ENCODE measurements around the gene CR1L. TPM values are rescaled to one million over a fixed set of nuclear protein-coding genes. Genes with fewer than 3 reads are reported as not detected.
"Not testable (repeated sequence)": the region's sequence is repeated elsewhere in the genome, so short reads cannot be mapped to it uniquely, and the experiment has no call there.

The CR1L gene
- not detected for total RNA-seq

GRCh38 chr1:207644852-207645634, at the start of gene CR1L:
TSS of gene CR1L (plus strand) at chr1:207645133. CDS start at chr1:207645234, 101 bp downstream.
- intact Hi-C loops (cut with micrococcal nuclease) = no loop called here
- no peak within 1 kb of the TSS for H3K27ac Mint-ChIP-seq
- H3K27me3 Mint-ChIP-seq (ENCODE audit: low read depth) = peaks cover 16% of the 10 kb centered on the region
- peak within 1 kb of the TSS; percentile 72 for H3K4me3 Mint-ChIP-seq
- CTCF ChIA-PET = no interaction called here
- DNase-seq = peak; percentile 85
- peaks cover 7% of the 10 kb centered on the region for H3K4me1 Mint-ChIP-seq (ENCODE audit: low read depth)
- no peaks in the 10 kb centered on the region for H3K9me3 Mint-ChIP-seq
- no peaks in the 10 kb centered on the region for H3K36me3 Mint-ChIP-seq (ENCODE audit: low read depth)

- Mint-ChIP-seq H3K4me3 (no peak overlapping the region), H3K27ac (no peak overlapping the region), H3K4me1 (ENCODE audit: low read depth) (no peaks in the 10 kb centered on the region), H3K36me3 (ENCODE audit: low read depth) (no peaks in the 10 kb centered on the region), H3K9me3 (no peaks in the 10 kb centered on the region), H3K27me3 (ENCODE audit: low read depth) (peaks cover 3% of the 10 kb centered on the region)
- intact Hi-C loops (cut with micrococcal nuclease) = no loop called here
- DNase-seq = no peak
- CTCF ChIA-PET = interaction anchor here (1.6 kb wide), 1 partner anchor 16 kb away, joined by 4 read pairs; no protein-coding TSS in a partner anchor
Measured at GRCh38 chr1:207603777-207604176, 41.2 kb upstream of the CR1L start.

GRCh38 chr1:207605444-207606361, 39.2 kb upstream of the CR1L start:
- H3K27me3 Mint-ChIP-seq (ENCODE audit: low read depth) = no peaks in the 10 kb centered on the region
- H3K9me3 Mint-ChIP-seq = no peaks in the 10 kb centered on the region
- CTCF ChIA-PET = interaction anchor here (0.6 to 1.7 kb wide), 2 partner anchors 14 to 499 kb away, joined by 5 to 6 read pairs; no protein-coding TSS in a partner anchor
- DNase-seq = no peak
- no peak overlapping the region for H3K27ac Mint-ChIP-seq
- H3K36me3 Mint-ChIP-seq (ENCODE audit: low read depth) = no peaks in the 10 kb centered on the region
- intact Hi-C loops (cut with micrococcal nuclease) = no loop called here
- H3K4me1 Mint-ChIP-seq (ENCODE audit: low read depth) = no peaks in the 10 kb centered on the region
- H3K4me3 Mint-ChIP-seq = no peak overlapping the region

- H3K36me3 Mint-ChIP-seq (ENCODE audit: low read depth) = no peaks in the 10 kb centered on the region
- no peak for DNase-seq
- no peaks in the 10 kb centered on the region for H3K4me1 Mint-ChIP-seq (ENCODE audit: low read depth)
- H3K9me3 Mint-ChIP-seq = no peaks in the 10 kb centered on the region
- intact Hi-C loops (cut with micrococcal nuclease) = no loop called here
- CTCF ChIA-PET = interaction anchor here (1.7 kb wide), 1 partner anchor 14 kb away, joined by 5 read pairs; no protein-coding TSS in a partner anchor
- no peak overlapping the region for H3K4me3 Mint-ChIP-seq
- H3K27ac Mint-ChIP-seq = no peak overlapping the region
- no peaks in the 10 kb centered on the region for H3K27me3 Mint-ChIP-seq (ENCODE audit: low read depth)
Measured at GRCh38 chr1:207606362-207606755, 38.6 kb upstream of the CR1L start.

GRCh38 chr1:207612762-207613161, 32.2 kb upstream of the CR1L start:
- intact Hi-C loops (cut with micrococcal nuclease) = no loop called here
- CTCF ChIA-PET = no interaction called here
- Mint-ChIP-seq H3K9me3 (no peaks in the 10 kb centered on the region), H3K4me1 (ENCODE audit: low read depth) (no peaks in the 10 kb centered on the region), H3K36me3 (ENCODE audit: low read depth) (no peaks in the 10 kb centered on the region), H3K4me3 (no peak overlapping the region), H3K27ac (no peak overlapping the region), H3K27me3 (ENCODE audit: low read depth) (no peaks in the 10 kb centered on the region)
- DNase-seq = no peak

- H3K27ac Mint-ChIP-seq = no peak overlapping the region
- CTCF ChIA-PET = interaction anchor here (0.6 to 1.9 kb wide), 21 partner anchors 9 to 570 kb away, joined by 3 to 7 read pairs (median 3); no protein-coding TSS in a partner anchor
- no peaks in the 10 kb centered on the region for H3K36me3 Mint-ChIP-seq (ENCODE audit: low read depth)
- peak; percentile 6 for DNase-seq
- H3K27me3 Mint-ChIP-seq (ENCODE audit: low read depth) = no peaks in the 10 kb centered on the region
- H3K4me3 Mint-ChIP-seq = no peak overlapping the region
- intact Hi-C loops (cut with micrococcal nuclease) = loop anchor here (2.0 kb wide), 2 partner anchors 79 to 177 kb away; no protein-coding TSS in a partner anchor
- peaks cover 4% of the 10 kb centered on the region for H3K4me1 Mint-ChIP-seq (ENCODE audit: low read depth)
- no peaks in the 10 kb centered on the region for H3K9me3 Mint-ChIP-seq
Measured at GRCh38 chr1:207619871-207620542, 24.9 kb upstream of the CR1L start.

- CTCF ChIA-PET = interaction anchor here (0.6 to 1.9 kb wide), 19 partner anchors 9 to 571 kb away, joined by 3 to 7 read pairs (median 3); no protein-coding TSS in a partner anchor
- peaks cover 4% of the 10 kb centered on the region for H3K4me1 Mint-ChIP-seq (ENCODE audit: low read depth)
- no peak overlapping the region for H3K27ac Mint-ChIP-seq
- intact Hi-C loops (cut with micrococcal nuclease) = loop anchor here (2.0 kb wide), 2 partner anchors 78 to 176 kb away; no protein-coding TSS in a partner anchor
- H3K9me3 Mint-ChIP-seq = no peaks in the 10 kb centered on the region
- no peaks in the 10 kb centered on the region for H3K27me3 Mint-ChIP-seq (ENCODE audit: low read depth)
- H3K36me3 Mint-ChIP-seq (ENCODE audit: low read depth) = no peaks in the 10 kb centered on the region
- no peak overlapping the region for H3K4me3 Mint-ChIP-seq
- DNase-seq = no peak
Measured at GRCh38 chr1:207620543-207620893, 24.4 kb upstream of the CR1L start.

GRCh38 chr1:207625504-207626071, 19.3 kb upstream of the CR1L start:
- H3K36me3 Mint-ChIP-seq (ENCODE audit: low read depth); H3K27ac Mint-ChIP-seq; intact Hi-C loops (cut with micrococcal nuclease); H3K27me3 Mint-ChIP-seq (ENCODE audit: low read depth); H3K4me3 Mint-ChIP-seq; DNase-seq; H3K9me3 Mint-ChIP-seq; CTCF ChIA-PET; H3K4me1 Mint-ChIP-seq (ENCODE audit: low read depth): not testable (repeated sequence)

GRCh38 chr1:207626972-207627337, 18.0 kb upstream of the CR1L start:
- Mint-ChIP-seq H3K27me3 (ENCODE audit: low read depth) (no peaks in the 10 kb centered on the region), H3K4me3 (no peak overlapping the region), H3K27ac (no peak overlapping the region), H3K4me1 (ENCODE audit: low read depth) (no peaks in the 10 kb centered on the region), H3K36me3 (ENCODE audit: low read depth) (no peaks in the 10 kb centered on the region), H3K9me3 (no peaks in the 10 kb centered on the region)
- DNase-seq = no peak
- intact Hi-C loops (cut with micrococcal nuclease) = no loop called here
- CTCF ChIA-PET = no interaction called here

GRCh38 chr1:207627496-207627895, 17.4 kb upstream of the CR1L start:
- Mint-ChIP-seq H3K27ac (no peak overlapping the region), H3K27me3 (ENCODE audit: low read depth) (no peaks in the 10 kb centered on the region), H3K36me3 (ENCODE audit: low read depth) (no peaks in the 10 kb centered on the region), H3K9me3 (no peaks in the 10 kb centered on the region), H3K4me1 (ENCODE audit: low read depth) (no peaks in the 10 kb centered on the region), H3K4me3 (no peak overlapping the region)
- no peak for DNase-seq
- intact Hi-C loops (cut with micrococcal nuclease) = no loop called here
- CTCF ChIA-PET = no interaction called here

- no peak overlapping the region for H3K4me3 Mint-ChIP-seq
- no peaks in the 10 kb centered on the region for H3K9me3 Mint-ChIP-seq
- no peaks in the 10 kb centered on the region for H3K4me1 Mint-ChIP-seq (ENCODE audit: low read depth)
- no peaks in the 10 kb centered on the region for H3K36me3 Mint-ChIP-seq (ENCODE audit: low read depth)
- H3K27me3 Mint-ChIP-seq (ENCODE audit: low read depth) = no peaks in the 10 kb centered on the region
- intact Hi-C loops (cut with micrococcal nuclease) = no loop called here
- no peak overlapping the region for H3K27ac Mint-ChIP-seq
- CTCF ChIA-PET = interaction anchor here (1.9 kb wide), 1 partner anchor 8 kb away, joined by 7 read pairs; no protein-coding TSS in a partner anchor
- DNase-seq = no peak
Measured at GRCh38 chr1:207628776-207629175, 16.2 kb upstream of the CR1L start.

- Mint-ChIP-seq H3K4me3 (no peak overlapping the region), H3K27me3 (ENCODE audit: low read depth) (no peaks in the 10 kb centered on the region), H3K27ac (no peak overlapping the region), H3K9me3 (no peaks in the 10 kb centered on the region), H3K4me1 (ENCODE audit: low read depth) (no peaks in the 10 kb centered on the region), H3K36me3 (ENCODE audit: low read depth) (no peaks in the 10 kb centered on the region)
- CTCF ChIA-PET = interaction anchor here (1.7 kb wide), 1 partner anchor 11 kb away, joined by 5 read pairs; no protein-coding TSS in a partner anchor
- DNase-seq = no peak
- intact Hi-C loops (cut with micrococcal nuclease) = no loop called here
Measured at GRCh38 chr1:207631137-207631536, 13.8 kb upstream of the CR1L start.

Data from activated naive CD4-positive, alpha-beta T cell treated with anti-CD3 and anti-CD28 coated beads for 36 hours (primary cell).